GM18909 (cell line): ENCODE measurements around the gene PARVG.
"Not testable (repeated sequence)": the region's sequence is repeated elsewhere in the genome, so short reads cannot be mapped to it uniquely, and the experiment has no call there.

Source experiments
- ATAC-seq: cut with Tn5 transposase; IDR thresholded peaks from one replicate; pipeline ENCODE4 v1.9.1; 2021; ENCODE audit warnings: mild to moderate bottlenecking; ENCODE audit not compliant: unreplicated experiment, poor library complexity

PARVG gene

DNA sequence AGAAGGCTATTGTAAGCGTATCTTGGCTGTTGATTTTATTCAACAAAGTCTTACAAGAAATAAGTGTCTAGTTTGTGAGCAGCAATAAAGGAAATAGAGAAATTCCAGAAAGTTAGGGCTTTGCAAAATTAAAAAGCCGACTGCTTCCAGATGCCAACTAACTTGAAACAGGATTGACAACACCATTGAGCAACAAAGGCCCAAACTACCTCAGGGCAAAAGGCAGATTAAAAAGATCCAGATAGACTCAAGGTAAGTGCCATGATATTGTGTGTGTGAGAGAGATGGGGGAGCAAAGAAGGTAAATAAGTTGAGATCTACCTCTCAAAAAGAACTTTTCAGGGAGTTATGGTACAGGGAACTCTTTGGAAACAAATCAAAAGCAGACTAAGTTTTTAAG, 49.1 kb downstream of the PARVG start:
- ATAC-seq: no peak

DNA sequence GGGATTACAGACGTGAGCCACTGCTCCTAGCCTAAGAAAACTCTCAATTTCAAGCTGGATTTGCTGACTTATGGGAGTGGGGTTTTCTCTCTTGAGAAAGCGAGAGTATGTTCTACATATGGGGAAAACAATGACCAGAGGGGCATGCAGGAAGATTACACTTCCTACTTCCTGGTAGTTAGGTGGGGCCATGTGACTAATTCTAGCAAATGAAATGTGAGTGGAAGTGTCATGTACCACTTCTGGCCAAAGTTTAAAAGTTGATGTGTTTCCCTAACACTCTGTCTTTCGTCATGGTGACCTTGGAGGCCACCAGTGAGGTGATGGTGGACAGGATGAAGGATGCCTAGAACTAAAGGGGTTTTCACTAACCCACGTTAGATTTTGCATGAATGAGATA, 50.5 kb downstream of the PARVG start:
- ATAC-seq: no peak

DNA sequence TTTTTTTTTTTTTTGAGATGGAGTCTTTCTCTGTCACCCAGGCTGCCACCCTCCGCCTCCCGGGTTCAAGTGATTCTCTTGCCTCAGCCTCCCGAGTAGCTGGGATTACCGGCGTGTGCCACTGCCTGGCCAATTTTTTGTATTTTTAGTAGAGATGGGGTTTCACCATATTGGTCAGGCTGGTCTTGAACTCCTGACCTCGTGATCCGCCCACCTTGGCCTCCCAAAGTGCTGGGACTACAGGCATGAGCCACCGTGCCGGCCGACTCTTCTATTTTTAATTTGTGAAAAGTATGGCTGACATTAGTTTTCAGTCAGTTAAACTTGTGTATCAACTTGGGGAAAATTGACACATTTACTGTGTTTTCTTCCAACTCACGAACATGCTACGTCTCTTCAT, 53.6 kb downstream of the PARVG start:
- ATAC-seq: not testable (repeated sequence)

DNA sequence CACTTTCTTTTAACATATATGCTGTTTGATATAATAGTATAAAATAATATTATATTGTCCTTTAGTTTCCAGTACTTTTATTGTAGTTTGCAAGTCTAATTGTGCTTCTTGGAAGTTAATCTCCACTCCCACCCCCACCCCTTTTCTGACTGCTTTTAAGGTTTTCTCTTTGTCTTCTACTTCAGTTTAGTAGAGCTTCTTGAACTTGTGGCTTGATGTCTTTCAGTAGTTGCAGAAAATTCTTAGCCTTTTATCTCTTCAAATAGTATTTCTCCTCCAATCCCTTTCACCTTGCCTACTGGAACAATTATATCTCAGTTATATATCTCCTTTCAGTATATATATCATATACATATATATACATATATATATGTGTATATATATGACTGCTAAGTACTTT, 56.6 kb downstream of the PARVG start:
- ATAC-seq: no peak

DNA sequence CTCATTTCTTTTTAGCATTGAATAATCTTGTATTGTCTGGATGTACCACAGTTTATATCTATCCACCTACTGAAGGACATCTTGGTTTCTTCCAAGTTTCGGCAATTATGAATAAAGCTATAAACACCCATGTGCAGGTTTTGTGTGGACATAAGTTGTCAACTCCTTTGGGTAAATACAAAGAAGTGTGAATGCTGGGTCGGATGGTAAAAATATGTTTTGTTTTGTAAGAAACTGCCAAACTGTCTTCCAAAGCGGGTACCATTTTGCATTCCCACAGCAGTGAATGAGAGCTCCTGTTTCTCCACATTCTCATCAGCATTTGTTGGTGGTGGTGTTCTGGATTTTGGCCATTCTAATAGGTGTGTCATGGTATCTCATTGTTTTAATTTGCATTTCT, 60.4 kb downstream of the PARVG start:
- ATAC-seq: not testable (repeated sequence)

DNA sequence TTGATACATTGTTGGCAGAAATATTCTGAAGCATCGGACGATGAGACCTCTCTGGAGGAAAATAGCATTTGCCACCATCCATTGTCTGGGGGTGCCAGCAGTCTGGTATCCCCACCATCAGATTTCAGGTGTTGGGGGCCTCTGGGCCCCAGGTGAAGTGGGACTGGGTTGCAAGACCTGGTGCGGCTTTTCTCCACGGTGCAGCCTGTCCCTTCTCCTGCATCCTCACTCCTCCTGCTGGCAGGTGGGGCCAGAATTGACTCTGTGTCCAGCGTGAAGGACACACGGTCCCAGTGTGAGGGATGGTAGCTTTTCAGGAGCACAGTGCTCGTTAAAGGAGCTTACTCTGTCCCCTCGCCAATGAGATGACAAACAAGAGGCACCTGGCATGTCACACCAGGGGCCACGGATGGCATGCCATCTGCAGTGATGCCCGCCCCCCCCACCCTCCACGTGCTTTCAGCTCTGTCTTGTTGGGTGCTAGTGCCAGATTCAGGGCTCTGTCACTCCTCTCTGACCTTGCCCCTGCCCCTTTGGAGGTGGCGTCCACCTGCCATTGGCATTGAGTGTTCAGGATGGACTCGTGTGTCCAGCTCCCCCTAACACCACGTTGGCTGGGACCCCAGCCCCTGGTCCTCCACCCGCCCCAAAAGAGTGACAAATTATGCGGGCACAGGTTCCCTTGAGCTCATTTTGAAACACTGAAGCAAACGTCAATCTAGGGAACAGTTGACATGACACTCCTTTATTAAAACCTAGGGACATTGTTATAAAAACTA, 62.4 kb downstream of the PARVG start:
- no peak for ATAC-seq

DNA sequence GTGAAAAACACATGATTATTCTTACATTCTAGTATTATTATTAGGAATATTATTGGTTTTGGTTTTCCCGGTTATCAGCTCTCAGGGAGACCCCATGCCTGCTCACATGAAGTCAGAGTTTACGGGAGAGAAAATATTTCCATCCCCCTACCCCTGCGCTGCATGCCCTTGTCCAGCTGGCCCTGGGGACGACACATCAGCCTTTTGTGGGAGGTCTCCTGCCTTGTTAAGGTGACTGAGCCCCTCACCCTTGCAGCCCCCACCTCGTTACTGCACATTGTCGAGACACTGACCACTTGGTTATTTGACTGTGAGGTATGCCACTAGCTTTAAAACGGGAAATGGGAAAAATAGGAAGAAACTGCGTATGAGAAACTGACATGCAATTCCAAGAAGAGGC, 63.0 kb downstream of the PARVG start:
- no peak for ATAC-seq

DNA sequence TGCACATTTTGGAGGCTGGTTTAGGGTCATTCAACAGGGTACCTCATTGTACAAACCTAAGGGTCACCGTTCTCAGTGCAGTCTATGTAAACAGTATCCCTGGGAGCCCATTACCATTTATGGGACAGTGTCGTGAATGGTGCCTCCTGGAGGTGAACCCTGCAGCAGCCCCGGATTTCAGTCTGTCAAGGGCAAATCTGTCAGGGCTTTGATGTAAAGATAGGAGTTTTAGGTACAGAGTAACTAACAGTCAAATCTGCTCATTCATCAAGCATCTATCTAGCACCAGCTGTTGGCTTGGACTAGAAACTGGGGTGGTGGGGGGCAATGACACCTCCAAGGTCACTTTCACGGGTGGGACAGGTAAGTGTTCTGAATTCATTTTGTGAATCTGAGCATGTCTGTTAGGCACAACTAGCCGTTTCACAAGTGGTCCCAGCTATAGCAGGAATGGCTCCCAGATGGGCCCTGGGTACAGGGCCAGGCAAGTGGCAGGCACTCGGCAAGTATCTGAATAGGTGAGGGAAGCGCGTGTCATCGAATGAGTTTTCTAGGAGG, 63.6 kb downstream of the PARVG start:
- no peak for ATAC-seq

DNA sequence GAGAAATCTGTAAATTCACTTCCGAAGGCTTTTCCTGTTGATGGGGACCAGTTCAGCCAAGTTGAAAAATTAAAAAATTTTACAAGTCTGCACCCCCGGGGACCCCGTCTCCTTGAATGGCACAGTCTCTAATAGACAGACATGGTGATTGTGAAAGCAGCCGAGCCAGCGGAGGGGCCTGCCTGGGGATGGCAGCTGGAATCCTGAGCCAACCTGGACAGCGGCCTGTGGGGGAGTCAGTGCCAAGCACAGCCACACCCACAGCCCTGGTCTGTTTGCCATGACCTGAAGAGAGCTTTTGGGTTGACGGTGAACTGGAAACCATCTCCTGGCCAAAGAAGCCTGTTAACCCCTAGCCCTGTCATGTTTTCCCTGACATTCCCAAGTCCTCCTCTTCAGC, 64.7 kb downstream of the PARVG start:
- ATAC-seq: no peak

DNA sequence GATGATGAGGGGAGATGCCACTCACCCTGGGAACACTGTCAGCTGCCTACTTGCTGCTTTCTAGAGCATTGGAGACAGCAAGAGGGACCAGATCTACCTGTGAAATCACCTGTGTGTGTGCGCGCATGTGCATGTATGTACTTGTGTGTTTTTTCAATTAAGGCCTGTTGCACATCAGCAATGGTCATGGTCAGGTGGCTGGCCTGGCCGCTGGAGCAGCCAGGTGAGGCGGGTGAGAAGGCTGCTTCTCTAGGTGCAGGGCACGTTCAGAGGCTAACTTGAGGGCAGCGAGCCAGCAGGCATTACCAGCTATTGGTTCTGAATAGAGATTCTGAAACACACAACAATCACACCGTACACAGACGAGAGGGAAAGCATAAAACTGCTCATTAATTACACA, 65.1 kb downstream of the PARVG start:
- no peak for ATAC-seq

DNA sequence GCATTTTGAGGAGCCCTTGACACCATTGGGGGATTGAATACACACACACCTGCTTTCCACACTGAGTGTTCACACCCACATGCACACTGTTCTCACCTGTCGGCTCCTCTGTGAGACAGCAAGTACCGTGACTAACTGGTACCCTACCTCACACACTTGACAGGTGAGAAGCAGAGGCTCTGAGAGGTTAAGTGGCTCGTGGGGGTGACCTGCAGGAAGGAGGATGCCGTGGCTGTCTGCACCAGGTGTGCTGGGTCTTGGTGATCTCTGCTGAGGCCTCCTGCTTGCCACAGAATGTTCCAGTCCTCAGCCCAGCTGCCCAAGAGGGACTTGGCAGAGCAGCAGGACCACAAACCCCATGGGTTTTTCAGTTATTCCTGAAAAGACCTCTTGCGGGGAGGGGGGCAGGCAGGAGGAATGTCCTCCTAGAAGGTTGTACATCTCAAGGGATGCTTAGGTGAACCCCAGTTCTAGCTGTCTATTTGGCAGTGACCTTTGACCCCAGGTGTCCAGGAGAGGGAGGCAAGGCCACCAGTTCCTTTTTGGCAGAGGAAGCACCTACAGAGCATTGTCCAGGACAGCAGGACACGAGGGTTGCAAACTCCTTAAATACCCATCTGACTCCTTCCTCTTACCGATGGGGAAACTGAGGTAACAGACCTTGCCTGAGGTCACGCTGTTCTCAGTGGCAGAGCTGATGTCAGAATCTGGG, 66.0 kb downstream of the PARVG start:
- ATAC-seq: no peak

DNA sequence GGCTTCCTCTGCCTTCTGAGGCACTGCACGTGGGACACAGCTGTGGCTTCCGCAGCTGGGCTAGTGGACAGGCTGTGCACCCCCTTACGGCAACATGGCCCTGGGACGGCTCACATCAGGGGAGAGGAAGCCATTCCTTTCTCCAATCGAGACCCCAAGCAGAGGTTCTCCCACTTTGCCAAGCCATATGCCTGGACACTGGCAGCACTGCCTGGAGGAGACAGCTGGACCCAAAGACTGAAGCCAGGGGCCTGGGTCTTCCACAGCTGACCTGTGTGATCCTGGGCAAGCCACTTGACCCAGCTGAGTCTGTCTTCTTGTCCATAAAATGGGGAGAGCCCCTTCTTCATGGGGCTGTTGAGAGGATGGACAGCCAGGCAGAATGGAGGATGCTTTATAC, 66.6 kb downstream of the PARVG start:
- ATAC-seq: no peak

DNA sequence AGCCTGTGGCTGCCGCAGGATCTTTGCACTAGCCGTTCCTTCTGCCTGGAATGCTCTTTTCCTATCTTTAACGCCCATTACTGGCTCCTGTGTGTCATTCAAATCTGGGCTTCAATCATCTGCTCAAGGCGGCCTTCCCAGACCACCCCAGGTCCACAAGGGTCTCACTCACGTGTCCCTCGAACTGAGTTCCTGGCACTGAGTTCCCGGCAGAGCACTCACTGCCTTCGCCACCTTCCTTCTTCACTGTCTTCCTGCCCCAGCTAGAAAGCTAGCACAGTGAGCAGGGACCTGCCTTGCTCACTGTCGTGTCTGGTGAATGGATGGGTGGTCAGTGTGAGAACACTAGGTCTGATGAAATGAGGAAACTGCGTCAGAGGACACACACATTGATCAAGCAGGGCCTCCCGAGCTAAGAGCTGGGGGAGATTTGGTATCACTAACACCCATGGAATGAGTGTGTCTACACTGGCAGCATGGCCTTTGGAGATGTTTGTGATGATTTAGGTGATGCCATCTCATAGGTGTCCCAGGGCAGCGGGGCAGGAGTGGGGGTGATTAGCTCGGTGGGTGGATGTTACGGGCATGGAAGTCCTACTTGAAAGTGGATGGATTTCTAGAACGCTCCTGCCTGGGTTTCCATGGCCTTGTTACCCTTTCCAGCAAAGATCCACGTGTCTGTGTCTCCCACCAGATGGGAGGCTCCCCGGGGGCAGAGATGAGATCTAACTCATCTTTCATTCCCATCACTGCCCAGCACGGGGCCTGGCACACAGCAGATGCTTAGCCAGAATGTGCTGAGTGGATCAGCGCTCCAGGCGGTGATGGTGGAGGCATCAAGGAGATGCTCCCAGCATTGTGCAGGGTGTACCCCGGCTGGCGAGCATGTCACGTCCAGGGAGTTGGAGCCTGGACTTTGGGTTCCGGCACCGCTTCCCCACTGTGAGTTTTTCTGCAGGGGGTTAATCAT, 67.5 kb downstream of the PARVG start:
- ATAC-seq: no peak

DNA sequence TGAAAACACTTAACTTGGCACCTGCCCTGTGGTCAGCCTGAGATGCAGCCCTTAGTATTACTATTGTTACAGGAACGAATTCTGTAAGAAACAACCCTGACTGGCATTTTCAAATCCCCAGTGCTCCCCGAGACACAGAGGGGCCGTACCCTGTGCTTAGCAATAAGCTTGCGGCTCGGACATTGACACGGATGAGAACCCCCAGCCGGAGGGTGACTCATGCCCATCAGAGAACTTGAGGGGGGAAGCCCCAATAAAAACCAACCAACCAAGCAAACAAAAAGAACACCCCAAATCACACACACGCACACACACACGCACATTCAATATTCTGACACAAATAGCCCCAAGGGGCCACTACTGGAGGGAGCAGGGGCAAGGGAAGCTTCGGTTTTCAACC, 68.2 kb downstream of the PARVG start:
- no peak for ATAC-seq

DNA sequence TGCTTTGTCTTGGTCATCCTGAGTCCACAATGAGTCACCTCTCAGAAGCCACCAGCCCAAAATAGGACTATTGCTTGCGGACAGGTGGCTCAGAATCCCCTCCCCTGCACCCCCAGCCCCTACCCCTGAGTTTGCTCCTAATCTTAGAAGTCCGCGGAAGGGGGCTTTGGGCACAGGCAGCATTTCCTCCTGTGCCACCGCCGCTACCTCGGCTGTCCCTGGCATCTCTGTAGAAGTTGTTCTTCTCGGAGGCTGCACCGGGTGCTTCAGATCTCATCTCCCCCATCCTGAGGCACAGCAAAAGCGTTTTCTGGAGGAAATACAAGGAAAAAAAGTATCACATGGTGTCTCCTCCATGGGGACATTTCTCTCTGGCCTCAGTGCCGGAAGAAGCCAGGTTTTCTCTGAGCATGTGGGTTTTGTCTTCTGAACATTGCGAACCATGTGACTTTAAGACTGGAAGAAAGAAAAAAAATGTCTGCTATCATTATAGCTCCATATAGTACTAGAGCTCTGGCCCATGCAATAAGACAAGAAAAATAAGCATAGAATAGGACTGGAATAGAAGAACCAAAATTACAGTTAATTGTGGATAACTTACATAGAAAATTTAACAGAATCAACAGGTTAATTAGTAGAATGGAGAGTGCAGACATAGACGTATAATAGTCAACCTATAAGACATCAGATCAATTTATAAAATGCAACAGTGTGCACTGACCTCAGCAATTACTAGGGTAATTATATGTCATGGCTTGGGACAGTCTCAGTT, 68.8 kb downstream of the PARVG start:
- no peak for ATAC-seq

DNA sequence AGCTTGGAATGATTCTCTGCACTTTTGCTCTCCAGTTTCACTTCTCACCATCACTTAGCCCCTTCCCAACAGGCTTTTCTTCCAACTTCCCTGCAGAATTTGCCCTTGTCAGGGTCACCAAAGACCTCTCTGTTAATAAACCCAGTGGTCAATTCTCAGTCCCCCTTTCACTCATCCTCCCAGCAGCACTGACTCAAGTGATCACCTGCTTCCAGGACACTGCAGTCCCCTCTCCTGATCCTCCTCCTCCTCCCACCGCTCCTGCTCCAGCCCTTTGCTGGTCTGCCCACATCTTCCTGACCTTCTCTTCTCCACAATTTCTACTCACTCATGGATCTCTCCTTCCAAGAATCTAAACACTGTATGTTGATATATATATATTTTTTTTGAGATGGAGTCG, 74.1 kb downstream of the PARVG start:
- ATAC-seq: no peak

DNA sequence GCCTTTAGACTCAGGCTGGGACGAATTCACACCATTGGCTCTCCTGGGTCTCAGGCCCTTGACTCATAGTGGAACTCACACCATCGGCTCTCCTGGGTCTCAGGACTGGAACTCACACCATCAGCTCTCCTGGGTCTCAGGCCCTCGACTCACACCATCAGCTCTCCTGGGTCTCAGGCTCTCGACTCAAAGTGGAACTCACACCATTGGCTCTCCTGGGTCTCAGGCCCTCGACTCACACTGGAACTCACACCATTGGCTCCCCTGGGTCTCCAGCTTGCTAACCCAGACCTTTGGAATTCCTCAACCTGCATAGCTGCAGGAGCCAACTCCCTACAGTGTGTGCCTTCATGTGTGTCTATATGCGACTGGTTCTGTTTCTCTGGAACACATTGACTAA, 75.4 kb downstream of the PARVG start:
- no peak for ATAC-seq

DNA sequence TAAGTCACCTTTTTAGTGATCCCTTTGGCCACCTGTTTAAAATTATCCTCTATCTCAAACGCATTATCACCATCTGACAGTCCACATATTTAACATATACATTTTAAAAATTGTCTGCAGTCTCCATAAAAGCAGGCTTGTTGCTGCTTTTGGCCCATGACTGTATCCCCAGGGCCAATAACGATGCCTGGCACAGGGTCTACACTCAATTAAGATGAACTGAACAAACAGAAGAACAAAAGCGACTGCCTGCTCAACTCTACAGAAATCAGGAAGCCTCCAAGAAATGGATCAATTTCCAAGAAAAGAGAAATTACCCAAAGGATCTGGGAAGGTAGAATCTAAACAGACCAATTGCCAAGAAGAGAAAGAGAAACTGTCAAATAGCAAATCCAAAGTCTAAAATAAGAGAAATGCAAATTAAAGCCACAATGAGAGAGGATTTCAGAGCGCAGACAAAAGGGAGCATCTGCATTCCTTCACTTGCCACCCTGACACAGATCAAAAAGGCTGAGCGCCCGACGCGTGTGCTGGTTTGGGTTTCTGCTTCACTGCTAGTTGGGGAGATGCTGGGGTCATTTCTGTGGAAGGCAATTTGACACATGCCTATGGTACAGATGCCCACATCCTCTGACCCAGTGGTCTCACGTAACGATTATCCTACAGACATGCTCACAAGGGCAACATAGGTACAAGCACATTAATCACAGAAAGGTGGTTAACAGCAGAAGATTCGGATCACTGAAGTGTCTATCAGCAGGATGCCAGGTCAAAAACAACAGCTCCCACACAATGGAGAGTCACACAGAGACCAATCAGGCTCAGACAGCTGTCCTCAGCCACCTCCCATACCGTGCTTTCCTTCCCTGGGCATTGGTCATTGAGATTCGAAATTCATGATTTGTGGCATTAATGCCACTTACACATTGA, 76.1 kb downstream of the PARVG start:
- ATAC-seq: no peak
